ENCODE results near the gene RNF212B.

DNA sequence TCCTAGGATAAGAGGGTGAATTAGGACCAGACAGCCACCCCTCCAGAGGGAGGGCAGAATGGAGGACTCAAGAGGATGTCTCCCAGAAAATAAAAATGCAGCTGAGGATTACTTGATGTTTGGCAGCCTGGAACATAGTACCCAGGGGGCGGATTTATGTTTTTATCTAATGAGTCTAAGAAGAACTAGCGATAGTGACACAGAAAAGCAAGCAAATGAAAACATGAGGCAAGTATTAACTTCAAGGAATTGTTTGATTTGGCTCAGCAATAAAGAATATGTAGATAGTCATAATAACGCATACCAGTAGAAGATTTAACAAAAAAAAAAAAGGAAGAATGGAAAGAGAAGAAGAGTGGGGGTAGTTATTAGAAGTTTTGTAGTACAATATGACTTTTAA, 44.3 kb upstream of the RNF212B start:
- no peak for TF ChIP-seq AKAP8 (CRISPR knock-in tag; IDR thresholded peaks at IDR 0.05)
- TF ChIP-seq, protein P1, sequence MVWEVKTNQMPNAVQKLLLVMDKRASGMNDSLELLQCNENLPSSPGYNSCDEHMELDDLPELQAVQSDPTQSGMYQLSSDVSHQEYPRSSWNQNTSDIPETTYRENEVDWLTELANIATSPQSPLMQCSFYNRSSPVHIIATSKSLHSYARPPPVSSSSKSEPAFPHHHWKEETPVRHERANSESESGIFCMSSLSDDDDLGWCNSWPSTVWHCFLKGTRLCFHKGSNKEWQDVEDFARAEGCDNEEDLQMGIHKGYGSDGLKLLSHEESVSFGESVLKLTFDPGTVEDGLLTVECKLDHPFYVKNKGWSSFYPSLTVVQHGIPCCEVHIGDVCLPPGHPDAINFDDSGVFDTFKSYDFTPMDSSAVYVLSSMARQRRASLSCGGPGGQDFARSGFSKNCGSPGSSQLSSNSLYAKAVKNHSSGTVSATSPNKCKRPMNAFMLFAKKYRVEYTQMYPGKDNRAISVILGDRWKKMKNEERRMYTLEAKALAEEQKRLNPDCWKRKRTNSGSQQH (CRISPR knock-in tag; IDR thresholded peaks at IDR 0.05; ENCODE audit: low read depth), result no peak
- TF ChIP-seq, protein P2, sequence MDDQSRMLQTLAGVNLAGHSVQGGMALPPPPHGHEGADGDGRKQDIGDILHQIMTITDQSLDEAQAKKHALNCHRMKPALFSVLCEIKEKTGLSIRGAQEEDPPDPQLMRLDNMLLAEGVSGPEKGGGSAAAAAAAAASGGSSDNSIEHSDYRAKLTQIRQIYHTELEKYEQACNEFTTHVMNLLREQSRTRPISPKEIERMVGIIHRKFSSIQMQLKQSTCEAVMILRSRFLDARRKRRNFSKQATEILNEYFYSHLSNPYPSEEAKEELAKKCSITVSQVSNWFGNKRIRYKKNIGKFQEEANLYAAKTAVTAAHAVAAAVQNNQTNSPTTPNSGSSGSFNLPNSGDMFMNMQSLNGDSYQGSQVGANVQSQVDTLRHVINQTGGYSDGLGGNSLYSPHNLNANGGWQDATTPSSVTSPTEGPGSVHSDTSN (CRISPR knock-in tag; IDR thresholded peaks at IDR 0.05; ENCODE audit: borderline replicate concordance), result no peak
- no peak for TF ChIP-seq MEIS2 (CRISPR knock-in tag; IDR thresholded peaks at IDR 0.05)
- no peak for TF ChIP-seq PHF8 (CRISPR knock-in tag; IDR thresholded peaks at IDR 0.05)
- TF ChIP-seq EP300 (IDR thresholded peaks at IDR 0.05; ENCODE audit: low read depth in 2 of 2, low read length in 2 of 2), result no peak
- no peak for TF ChIP-seq EP300 (CRISPR knock-in tag; IDR thresholded peaks at IDR 0.05; ENCODE audit: borderline replicate concordance)
- no peak for TF ChIP-seq GABPA (IDR thresholded peaks at IDR 0.05; ENCODE audit: low read depth, low read length)
- TF ChIP-seq GABPA (CRISPR knock-in tag; IDR thresholded peaks at IDR 0.05; ENCODE audit: low read depth), result no peak
- TF ChIP-seq ZNF644 (CRISPR knock-in tag; IDR thresholded peaks at IDR 0.05; ENCODE audit: low read depth), result no peak
- TF ChIP-seq, protein P3, sequence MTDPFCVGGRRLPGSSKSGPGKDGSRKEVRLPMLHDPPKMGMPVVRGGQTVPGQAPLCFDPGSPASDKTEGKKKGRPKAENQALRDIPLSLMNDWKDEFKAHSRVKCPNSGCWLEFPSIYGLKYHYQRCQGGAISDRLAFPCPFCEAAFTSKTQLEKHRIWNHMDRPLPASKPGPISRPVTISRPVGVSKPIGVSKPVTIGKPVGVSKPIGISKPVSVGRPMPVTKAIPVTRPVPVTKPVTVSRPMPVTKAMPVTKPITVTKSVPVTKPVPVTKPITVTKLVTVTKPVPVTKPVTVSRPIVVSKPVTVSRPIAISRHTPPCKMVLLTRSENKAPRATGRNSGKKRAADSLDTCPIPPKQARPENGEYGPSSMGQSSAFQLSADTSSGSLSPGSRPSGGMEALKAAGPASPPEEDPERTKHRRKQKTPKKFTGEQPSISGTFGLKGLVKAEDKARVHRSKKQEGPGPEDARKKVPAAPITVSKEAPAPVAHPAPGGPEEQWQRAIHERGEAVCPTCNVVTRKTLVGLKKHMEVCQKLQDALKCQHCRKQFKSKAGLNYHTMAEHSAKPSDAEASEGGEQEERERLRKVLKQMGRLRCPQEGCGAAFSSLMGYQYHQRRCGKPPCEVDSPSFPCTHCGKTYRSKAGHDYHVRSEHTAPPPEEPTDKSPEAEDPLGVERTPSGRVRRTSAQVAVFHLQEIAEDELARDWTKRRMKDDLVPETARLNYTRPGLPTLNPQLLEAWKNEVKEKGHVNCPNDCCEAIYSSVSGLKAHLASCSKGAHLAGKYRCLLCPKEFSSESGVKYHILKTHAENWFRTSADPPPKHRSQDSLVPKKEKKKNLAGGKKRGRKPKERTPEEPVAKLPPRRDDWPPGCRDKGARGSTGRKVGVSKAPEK (CRISPR knock-in tag; IDR thresholded peaks at IDR 0.05; ENCODE audit: borderline replicate concordance), result no peak
- no peak for TF ChIP-seq TCF12 (IDR thresholded peaks at IDR 0.05)
- TF ChIP-seq TCF12 (CRISPR knock-in tag; IDR thresholded peaks at IDR 0.05), result no peak
- no peak for TF ChIP-seq HHEX (CRISPR knock-in tag; IDR thresholded peaks at IDR 0.05)
- TF ChIP-seq, protein P4, sequence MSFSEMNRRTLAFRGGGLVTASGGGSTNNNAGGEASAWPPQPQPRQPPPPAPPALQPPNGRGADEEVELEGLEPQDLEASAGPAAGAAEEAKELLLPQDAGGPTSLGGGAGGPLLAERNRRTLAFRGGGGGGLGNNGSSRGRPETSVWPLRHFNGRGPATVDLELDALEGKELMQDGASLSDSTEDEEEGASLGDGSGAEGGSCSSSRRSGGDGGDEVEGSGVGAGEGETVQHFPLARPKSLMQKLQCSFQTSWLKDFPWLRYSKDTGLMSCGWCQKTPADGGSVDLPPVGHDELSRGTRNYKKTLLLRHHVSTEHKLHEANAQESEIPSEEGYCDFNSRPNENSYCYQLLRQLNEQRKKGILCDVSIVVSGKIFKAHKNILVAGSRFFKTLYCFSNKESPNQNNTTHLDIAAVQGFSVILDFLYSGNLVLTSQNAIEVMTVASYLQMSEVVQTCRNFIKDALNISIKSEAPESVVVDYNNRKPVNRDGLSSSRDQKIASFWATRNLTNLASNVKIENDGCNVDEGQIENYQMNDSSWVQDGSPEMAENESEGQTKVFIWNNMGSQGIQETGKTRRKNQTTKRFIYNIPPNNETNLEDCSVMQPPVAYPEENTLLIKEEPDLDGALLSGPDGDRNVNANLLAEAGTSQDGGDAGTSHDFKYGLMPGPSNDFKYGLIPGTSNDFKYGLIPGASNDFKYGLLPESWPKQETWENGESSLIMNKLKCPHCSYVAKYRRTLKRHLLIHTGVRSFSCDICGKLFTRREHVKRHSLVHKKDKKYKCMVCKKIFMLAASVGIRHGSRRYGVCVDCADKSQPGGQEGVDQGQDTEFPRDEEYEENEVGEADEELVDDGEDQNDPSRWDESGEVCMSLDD (CRISPR knock-in tag; IDR thresholded peaks at IDR 0.05; ENCODE audit: borderline replicate concordance), result no peak
- no peak for TF ChIP-seq ZNF333 (CRISPR knock-in tag; IDR thresholded peaks at IDR 0.05; ENCODE audit: borderline replicate concordance)
- TF ChIP-seq ARNT (IDR thresholded peaks at IDR 0.05), result no peak

All from HepG2 (cell line).